GM10248 (cell line): ENCODE measurements around the gene ATP13A2.

ENCODE experiments used
- CTCF ChIA-PET: fragments of 300-600 bp; sonication (Branson Sonifier 250); formaldehyde crosslinking; extraction: SDS; loops from one replicate; lab custom pipeline; 2021; ENCODE audit warnings: antibody characterized with exemption; lab: Yijun Ruan, JAX
- POLR2A ChIA-PET: fragments of 350-650 bp; sonication (Branson Sonifier 250); formaldehyde crosslinking; extraction: SDS; loops from one replicate; lab custom pipeline; 2020; ENCODE audit warnings: antibody characterized with exemption; lab: Yijun Ruan, JAX
- DNase-seq: peaks from one replicate; pipeline ENCODE4 v3.0.0; 2012; ENCODE audit errors: extremely low spot score
- CTCF ChIP-seq: IDR thresholded peaks from 2 replicates; pipeline ENCODE4 v1.5.1; 2012; ENCODE audit warnings: mild to moderate bottlenecking, low read depth; ENCODE audit errors: extremely low read depth, missing control alignments, control extremely low read depth

The ATP13A2 gene

GRCh38 chr1:16980473-16981268, 31.1 kb downstream of the ATP13A2 start, which contains the start of gene MFAP2:
TSS of gene MFAP2 (minus strand) at chr1:16980620. CDS start at chr1:16978273, 2,347 bp downstream.
- ChIA-PET CTCF (interaction anchor here (1.1 to 2.7 kb wide), 2 partner anchors 19 kb away, joined by 3 to 10 read pairs; no protein-coding TSS in a partner anchor), POLR2A (no interaction called here)
- TF ChIP-seq CTCF: no peak
- no peak for DNase-seq

- ChIA-PET POLR2A (no interaction called here), CTCF (interaction anchor here (1.4 to 2.7 kb wide), 2 partner anchors 18 to 28 kb away, joined by 5 to 10 read pairs; no protein-coding TSS in a partner anchor)
- TF ChIP-seq CTCF: no peak
- DNase-seq: no peak
Observed at GRCh38 chr1:16979475-16980327, 32.0 kb downstream of the ATP13A2 start.

- POLR2A ChIA-PET: no interaction called here
- CTCF ChIA-PET: interaction anchor here (1.2 to 2.7 kb wide), 5 partner anchors 17 to 96 kb away, joined by 3 to 10 read pairs (median 5); no protein-coding TSS in a partner anchor
- no peak for DNase-seq
- no peak for TF ChIP-seq CTCF
Observed at GRCh38 chr1:16978567-16979474, 32.9 kb downstream of the ATP13A2 start.

GRCh38 chr1:16978139-16978538, 33.6 kb downstream of the ATP13A2 start:
- ChIA-PET CTCF (interaction anchor here (1.2 to 1.6 kb wide), 3 partner anchors 18 to 97 kb away, joined by 3 to 6 read pairs (median 3); no protein-coding TSS in a partner anchor), POLR2A (no interaction called here)
- no peak for TF ChIP-seq CTCF
- DNase-seq: no peak

- CTCF ChIA-PET: interaction anchor here (1.2 to 1.6 kb wide), 3 partner anchors 17 to 98 kb away, joined by 3 to 6 read pairs (median 3); no protein-coding TSS in a partner anchor
- POLR2A ChIA-PET: no interaction called here
- no peak for DNase-seq
- no peak for TF ChIP-seq CTCF
Observed at GRCh38 chr1:16977377-16977776, 34.4 kb downstream of the ATP13A2 start.
